Loucy (cell line): Measurements from ENCODE around the gene ADTRP.

Experiments used
- H2AFZ ChIP-seq: fragments of 200-600 bp; sonication (generic); 2 replicates; pipeline ENCODE4 v1.6.0; 2016; ENCODE audit warnings: antibody characterized with exemption, mild to moderate bottlenecking, low read length, moderate library complexity
- H3F3A ChIP-seq: fragments of 200-600 bp; 2 replicates; pipeline ENCODE4 v1.6.0; 2016; ENCODE audit warnings: antibody characterized with exemption, low read depth, mild to moderate bottlenecking
- H3K27me3 ChIP-seq: fragments of 200-600 bp; sonication (generic); 2 replicates; pipeline ENCODE4 v1.6.1; 2014; ENCODE audit warnings: low read length, mild to moderate bottlenecking; ENCODE audit not compliant: insufficient read depth, poor library complexity, severe bottlenecking
- H3K36me3 ChIP-seq: fragments of 200-600 bp; sonication (generic); 2 replicates; pipeline ENCODE4 v1.6.1; 2016; ENCODE audit warnings: low read length; ENCODE audit not compliant: insufficient read depth
- H3K4me1 ChIP-seq: fragments of 200-600 bp; sonication (generic); 2 replicates; pipeline ENCODE4 v1.5.1; 2014; ENCODE audit warnings: low read length, mild to moderate bottlenecking; ENCODE audit not compliant: insufficient read depth, poor library complexity, severe bottlenecking
- H3K4me2 ChIP-seq: fragments of 200-600 bp; sonication (generic); 2 replicates; pipeline ENCODE4 v1.6.0; 2014; ENCODE audit warnings: antibody characterized with exemption, low read length, low read depth, mild to moderate bottlenecking; ENCODE audit not compliant: poor library complexity, severe bottlenecking
- H3K4me3 ChIP-seq: fragments of 200-600 bp; sonication (generic); 2 replicates; pipeline ENCODE4 v1.5.1; 2014; ENCODE audit warnings: low read length, mild to moderate bottlenecking, mixed read lengths; ENCODE audit not compliant: poor library complexity, severe bottlenecking
- H3K79me2 ChIP-seq: fragments of 200-600 bp; sonication (generic); 2 replicates; pipeline ENCODE4 v1.6.1; 2014; ENCODE audit warnings: low read length; ENCODE audit not compliant: insufficient read depth
- H3K9ac ChIP-seq: fragments of 200-600 bp; sonication (generic); 2 replicates; pipeline ENCODE4 v1.6.0; 2014; ENCODE audit warnings: mild to moderate bottlenecking, low read depth, low read length, moderate library complexity; ENCODE audit not compliant: poor library complexity, severe bottlenecking
- H3K9me2 ChIP-seq: fragments of 200-600 bp; sonication (generic); replicated peaks from 2 replicates; pipeline ENCODE4 v1.6.1; 2016; ENCODE audit warnings: low read depth, low read length, mixed read lengths
- H3K9me3 ChIP-seq: fragments of 200-600 bp; sonication (generic); 2 replicates; pipeline ENCODE4 v1.6.1; 2014; ENCODE audit warnings: mild to moderate bottlenecking, antibody characterized with exemption, low read length, low read depth; ENCODE audit not compliant: insufficient read depth
- H4K20me1 ChIP-seq: fragments of 200-600 bp; sonication (generic); 2 replicates; pipeline ENCODE4 v1.6.0; 2014; ENCODE audit warnings: antibody characterized with exemption, low read length, mild to moderate bottlenecking; ENCODE audit not compliant: insufficient read depth, poor library complexity, severe bottlenecking
- CTCF ChIP-seq: fragments of 200-600 bp; sonication (generic); conservative IDR thresholded peaks from 2 replicates; pipeline ENCODE4 v1.5.1; 2014; ENCODE audit warnings: mild to moderate bottlenecking, antibody characterized with exemption, low read length
- EZH2phosphoT487 ChIP-seq: fragments of 200-600 bp; IDR thresholded peaks from 2 replicates; pipeline ENCODE4 v1.6.1; 2018; ENCODE audit warnings: antibody characterized with exemption, mild to moderate bottlenecking, moderate library complexity, borderline replicate concordance

ADTRP gene

GRCh38 chr6:11705069-11705468 is 73.5 kb downstream of the ADTRP start:
- H3K36me3 ChIP-seq = no peaks in the 10 kb centered on the region
- TF ChIP-seq EZH2phosphoT487 (no peak), CTCF (no peak)
- no peak overlapping the region for H3K9ac ChIP-seq
- H3K27me3 ChIP-seq = no peaks in the 10 kb centered on the region
- H3F3A ChIP-seq = no peaks in the 10 kb centered on the region
- no peaks in the 10 kb centered on the region for H3K79me2 ChIP-seq
- no peak overlapping the region for H2AFZ ChIP-seq
- H3K4me2 ChIP-seq = no peak overlapping the region
- no peaks in the 10 kb centered on the region for H3K9me2 ChIP-seq
- no peaks in the 10 kb centered on the region for H4K20me1 ChIP-seq
- H3K4me1 ChIP-seq = no peaks in the 10 kb centered on the region
- no peaks in the 10 kb centered on the region for H3K9me3 ChIP-seq
- H3K4me3 ChIP-seq = no peak overlapping the region

- no peaks in the 10 kb centered on the region for H3K4me1 ChIP-seq
- H2AFZ ChIP-seq = no peak overlapping the region
- no peak overlapping the region for H3K4me3 ChIP-seq
- H3F3A ChIP-seq = no peaks in the 10 kb centered on the region
- H4K20me1 ChIP-seq = no peaks in the 10 kb centered on the region
- TF ChIP-seq EZH2phosphoT487 = no peak
- no peak for TF ChIP-seq CTCF
- no peaks in the 10 kb centered on the region for H3K36me3 ChIP-seq
- no peaks in the 10 kb centered on the region for H3K9me3 ChIP-seq
- H3K9me2 ChIP-seq = no peaks in the 10 kb centered on the region
- no peak overlapping the region for H3K4me2 ChIP-seq
- H3K79me2 ChIP-seq = no peaks in the 10 kb centered on the region
- H3K9ac ChIP-seq = no peak overlapping the region
- H3K27me3 ChIP-seq = no peaks in the 10 kb centered on the region
Measured at GRCh38 chr6:11703725-11704124, 74.9 kb downstream of the ADTRP start.

DNA sequence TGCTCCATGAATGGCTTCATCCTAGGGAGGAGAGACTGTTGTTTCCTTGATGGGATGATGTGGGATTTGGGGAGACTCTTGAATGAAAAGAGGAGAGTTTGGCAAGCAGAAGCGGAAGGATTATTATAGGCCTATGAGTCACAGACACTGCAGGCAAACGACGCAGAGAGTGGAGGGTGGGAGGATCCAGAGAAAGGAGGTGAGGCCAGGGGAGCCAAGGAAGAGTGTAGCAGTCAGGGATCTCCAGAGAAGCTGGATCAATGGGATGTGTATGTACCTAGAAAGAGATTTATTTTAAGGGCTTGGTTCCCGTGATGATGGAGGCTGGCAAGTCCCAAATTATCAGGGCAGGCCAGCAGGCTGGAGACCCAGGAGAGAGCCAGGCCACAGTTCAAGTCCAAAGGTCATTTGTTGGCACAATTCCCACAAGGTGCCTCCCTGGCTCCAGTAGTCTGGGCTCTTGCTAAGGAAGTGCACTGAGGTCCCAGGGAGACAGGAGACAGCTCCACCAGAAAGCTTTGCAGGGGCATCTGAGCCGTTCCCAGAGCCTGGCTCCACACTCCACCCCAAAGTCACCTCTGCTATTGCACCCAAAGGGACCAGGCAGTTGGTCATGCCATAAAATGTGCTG is 76.0 kb downstream of the ADTRP start:
- Histone ChIP-seq H3K9ac (no peak overlapping the region), H3K4me3 (no peak overlapping the region), H3K9me3 (no peaks in the 10 kb centered on the region), H3K36me3 (no peaks in the 10 kb centered on the region), H3K79me2 (no peaks in the 10 kb centered on the region), H3K4me1 (no peaks in the 10 kb centered on the region), H3K27me3 (no peaks in the 10 kb centered on the region), H3K9me2 (no peaks in the 10 kb centered on the region), H3F3A (no peaks in the 10 kb centered on the region), H2AFZ (no peak overlapping the region), H3K4me2 (no peak overlapping the region), H4K20me1 (no peaks in the 10 kb centered on the region)
- no peak for TF ChIP-seq CTCF
- no peak for TF ChIP-seq EZH2phosphoT487
